ENCODE data around the gene NFYB.

NFYB gene

DNA sequence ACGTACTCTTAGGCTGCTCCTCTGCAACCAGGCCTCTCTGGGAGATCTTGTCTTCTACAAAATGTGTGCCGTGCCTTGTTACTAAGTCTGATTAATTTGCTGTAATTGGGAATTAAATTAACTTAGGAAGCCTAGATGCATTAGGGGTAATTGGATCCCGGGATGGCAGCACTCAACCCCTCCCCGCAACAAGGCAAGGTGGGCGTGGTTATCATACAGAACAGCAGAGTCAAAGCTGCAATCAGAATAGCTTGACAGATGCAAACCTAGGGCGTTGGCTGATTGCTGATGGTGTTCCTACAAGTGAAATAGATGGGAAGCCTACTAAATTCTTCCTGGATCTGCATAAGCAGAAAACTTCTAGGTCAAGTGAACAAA is 34.5 kb upstream of the NFYB start:
- H3K4me1 ChIP-seq (ENCODE audit: control insufficient read depth in 1 of 2, insufficient read depth in 1 of 2, low read depth in 1 of 2, low read length in 1 of 2): no peaks in the 10 kb centered on the region
- H3K4me3 ChIP-seq (ENCODE audit: low read depth in 1 of 2, low read length in 1 of 2): no peak overlapping the region
- no peaks in the 10 kb centered on the region for H3K27me3 ChIP-seq
- H3K9me3 ChIP-seq: no peaks in the 10 kb centered on the region
- H3K36me3 ChIP-seq: no peaks in the 10 kb centered on the region
- H3K27ac ChIP-seq: no peak overlapping the region
- TF ChIP-seq, protein P1, sequence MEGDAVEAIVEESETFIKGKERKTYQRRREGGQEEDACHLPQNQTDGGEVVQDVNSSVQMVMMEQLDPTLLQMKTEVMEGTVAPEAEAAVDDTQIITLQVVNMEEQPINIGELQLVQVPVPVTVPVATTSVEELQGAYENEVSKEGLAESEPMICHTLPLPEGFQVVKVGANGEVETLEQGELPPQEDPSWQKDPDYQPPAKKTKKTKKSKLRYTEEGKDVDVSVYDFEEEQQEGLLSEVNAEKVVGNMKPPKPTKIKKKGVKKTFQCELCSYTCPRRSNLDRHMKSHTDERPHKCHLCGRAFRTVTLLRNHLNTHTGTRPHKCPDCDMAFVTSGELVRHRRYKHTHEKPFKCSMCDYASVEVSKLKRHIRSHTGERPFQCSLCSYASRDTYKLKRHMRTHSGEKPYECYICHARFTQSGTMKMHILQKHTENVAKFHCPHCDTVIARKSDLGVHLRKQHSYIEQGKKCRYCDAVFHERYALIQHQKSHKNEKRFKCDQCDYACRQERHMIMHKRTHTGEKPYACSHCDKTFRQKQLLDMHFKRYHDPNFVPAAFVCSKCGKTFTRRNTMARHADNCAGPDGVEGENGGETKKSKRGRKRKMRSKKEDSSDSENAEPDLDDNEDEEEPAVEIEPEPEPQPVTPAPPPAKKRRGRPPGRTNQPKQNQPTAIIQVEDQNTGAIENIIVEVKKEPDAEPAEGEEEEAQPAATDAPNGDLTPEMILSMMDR (IDR thresholded peaks at IDR 0.05): no peak

DNA sequence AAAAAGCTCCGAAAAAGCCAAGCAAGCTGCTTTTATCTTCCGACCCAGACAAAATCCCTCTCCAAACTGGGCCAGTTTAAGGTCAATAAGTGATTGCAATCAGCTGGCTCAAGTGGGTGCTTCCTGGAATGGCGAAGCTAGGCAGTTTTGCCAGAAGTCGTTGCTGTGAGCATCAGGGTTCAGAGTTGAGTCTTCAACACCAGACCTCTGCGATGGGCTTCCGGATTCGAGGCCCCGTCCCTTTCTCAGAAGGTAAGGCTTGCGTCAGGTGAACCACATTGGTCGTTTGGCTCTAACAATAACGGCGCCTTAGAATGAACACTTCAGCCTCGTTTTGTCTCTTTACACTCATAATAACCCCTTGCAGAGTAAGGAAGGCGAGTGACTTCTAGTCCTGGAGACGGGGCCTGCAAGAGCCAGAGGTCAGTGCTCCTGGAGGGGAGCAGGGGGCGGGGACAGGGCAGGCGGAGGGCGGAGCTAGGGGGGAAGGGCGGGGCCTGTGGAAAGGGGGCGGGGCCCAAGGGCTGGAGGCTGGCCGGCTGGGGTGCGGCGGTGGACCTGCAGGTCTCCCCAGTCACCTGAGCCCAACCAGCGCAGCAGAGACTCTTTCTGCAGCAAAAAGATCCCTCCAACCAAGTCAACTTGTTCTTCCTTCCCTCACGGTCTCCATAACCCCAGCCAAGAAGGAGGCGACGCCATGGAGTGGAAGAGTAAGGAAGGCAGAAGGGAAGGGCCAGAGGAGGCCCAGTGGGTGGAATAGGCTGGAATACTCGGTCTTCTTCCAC is 34.0 kb upstream of the NFYB start:
- Histone ChIP-seq H3K27ac (no peak overlapping the region), H3K4me1 (ENCODE audit: control insufficient read depth in 1 of 2, insufficient read depth in 1 of 2, low read depth in 1 of 2, low read length in 1 of 2) (no peaks in the 10 kb centered on the region), H3K9me3 (no peaks in the 10 kb centered on the region), H3K4me3 (ENCODE audit: low read depth in 1 of 2, low read length in 1 of 2) (no peak overlapping the region), H3K36me3 (no peaks in the 10 kb centered on the region), H3K27me3 (no peaks in the 10 kb centered on the region)
- TF ChIP-seq, protein P1 (IDR thresholded peaks at IDR 0.05): no peak

- TF ChIP-seq, protein P1 (IDR thresholded peaks at IDR 0.05): no peak
- no peaks in the 10 kb centered on the region for H3K36me3 ChIP-seq
- H3K9me3 ChIP-seq: no peaks in the 10 kb centered on the region
- no peaks in the 10 kb centered on the region for H3K4me1 ChIP-seq (ENCODE audit: control insufficient read depth in 1 of 2, insufficient read depth in 1 of 2, low read depth in 1 of 2, low read length in 1 of 2)
- H3K27ac ChIP-seq: no peak overlapping the region
- H3K4me3 ChIP-seq (ENCODE audit: low read depth in 1 of 2, low read length in 1 of 2): no peak overlapping the region
- no peaks in the 10 kb centered on the region for H3K27me3 ChIP-seq
Measured at GRCh38 chr12:104168596-104168995, 30.6 kb upstream of the NFYB start.

DNA sequence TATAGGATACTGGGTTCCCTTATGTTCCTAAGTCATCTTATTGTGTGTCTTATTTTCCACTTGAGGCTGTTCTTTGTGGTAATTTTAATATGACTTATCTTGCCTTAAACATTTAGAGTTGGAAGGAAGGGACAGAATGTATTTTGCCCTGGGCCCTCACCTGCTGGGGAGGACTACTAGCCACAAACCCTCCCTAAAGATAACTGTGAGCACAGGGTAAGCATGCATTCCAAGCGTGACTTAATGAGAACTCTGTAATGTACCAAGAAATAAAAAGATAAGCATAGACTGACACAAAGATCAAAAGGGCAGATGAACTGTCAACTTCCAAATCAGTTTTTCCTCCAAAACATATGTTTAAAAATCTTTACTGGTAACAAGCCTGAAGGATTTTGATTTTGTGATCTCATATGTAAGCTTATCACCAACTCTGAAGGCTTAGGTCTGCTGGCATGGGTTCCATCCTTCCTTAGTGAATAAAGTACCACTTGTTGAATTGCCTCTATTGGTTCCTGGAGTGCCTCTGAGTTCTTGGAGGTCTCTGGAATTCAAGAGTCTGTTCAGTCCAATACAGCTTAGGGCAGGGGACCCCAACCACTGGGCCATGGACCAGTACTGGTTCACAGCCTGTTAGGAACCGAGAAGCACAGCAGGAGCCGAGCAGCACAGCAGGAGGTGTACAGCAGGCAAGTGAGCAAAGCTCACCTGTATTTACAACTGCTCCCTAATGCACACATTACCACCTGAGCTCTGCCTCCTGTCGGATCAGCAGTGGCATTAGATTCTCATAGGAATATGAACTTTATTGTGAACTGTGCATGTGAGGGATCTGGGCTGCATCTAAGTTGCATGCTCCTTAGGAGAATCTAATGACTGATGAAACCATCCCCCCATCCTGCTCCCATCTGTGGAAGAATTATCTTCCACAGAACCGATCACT is 29.8 kb upstream of the NFYB start:
- Histone ChIP-seq H3K4me1 (ENCODE audit: control insufficient read depth in 1 of 2, insufficient read depth in 1 of 2, low read depth in 1 of 2, low read length in 1 of 2) (no peaks in the 10 kb centered on the region), H3K9me3 (no peaks in the 10 kb centered on the region), H3K27me3 (no peaks in the 10 kb centered on the region), H3K4me3 (ENCODE audit: low read depth in 1 of 2, low read length in 1 of 2) (no peak overlapping the region), H3K27ac (no peak overlapping the region), H3K36me3 (no peaks in the 10 kb centered on the region)
- TF ChIP-seq, protein P1 (IDR thresholded peaks at IDR 0.05): no peak

GRCh38 chr12:104166465-104166864 is 28.5 kb upstream of the NFYB start:
- H3K36me3 ChIP-seq: no peaks in the 10 kb centered on the region
- no peaks in the 10 kb centered on the region for H3K27me3 ChIP-seq
- no peaks in the 10 kb centered on the region for H3K9me3 ChIP-seq
- H3K4me1 ChIP-seq (ENCODE audit: control insufficient read depth in 1 of 2, insufficient read depth in 1 of 2, low read depth in 1 of 2, low read length in 1 of 2): no peaks in the 10 kb centered on the region
- H3K27ac ChIP-seq: no peak overlapping the region
- H3K4me3 ChIP-seq (ENCODE audit: low read depth in 1 of 2, low read length in 1 of 2): no peak overlapping the region
- TF ChIP-seq, protein P1 (IDR thresholded peaks at IDR 0.05): no peak

Measured in neutrophil (primary cell).